Stimulated activated CD4-positive, alpha-beta T cell treated with anti-CD3 and anti-CD28 coated beads, Interleukin-15, amount 100 ng/mL, for 48 hours (primary cell): ENCODE results near the gene ARHGAP26.

Experiments
- DNase-seq, 2 donors: peaks; one replicate each; pipeline ENCODE4 v3.0.0-alpha.2; 2020; ENCODE audit warnings: low read depth in 2 of 2

ARHGAP26 gene

DNA sequence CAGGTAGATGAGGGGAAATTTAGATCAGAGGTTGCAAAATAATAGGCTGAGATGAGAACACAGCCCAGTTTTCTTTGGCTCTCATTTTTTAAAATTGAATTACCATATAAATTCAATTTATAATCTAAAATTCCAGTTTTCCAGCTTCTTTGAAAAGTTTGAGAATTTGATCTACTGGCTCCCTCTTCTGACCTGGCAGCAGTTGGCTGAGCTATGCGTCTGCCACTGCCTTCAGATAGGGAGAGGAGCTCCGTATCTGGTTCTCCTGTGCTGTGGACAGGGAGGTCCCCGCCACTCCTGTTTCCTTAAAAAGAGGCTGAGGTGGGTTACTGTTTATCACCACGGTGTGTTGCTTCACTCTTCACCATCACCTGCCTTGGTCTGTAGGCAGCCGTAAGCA is 103.7 kb downstream of the ARHGAP26 start:
- no peak for DNase-seq

DNA sequence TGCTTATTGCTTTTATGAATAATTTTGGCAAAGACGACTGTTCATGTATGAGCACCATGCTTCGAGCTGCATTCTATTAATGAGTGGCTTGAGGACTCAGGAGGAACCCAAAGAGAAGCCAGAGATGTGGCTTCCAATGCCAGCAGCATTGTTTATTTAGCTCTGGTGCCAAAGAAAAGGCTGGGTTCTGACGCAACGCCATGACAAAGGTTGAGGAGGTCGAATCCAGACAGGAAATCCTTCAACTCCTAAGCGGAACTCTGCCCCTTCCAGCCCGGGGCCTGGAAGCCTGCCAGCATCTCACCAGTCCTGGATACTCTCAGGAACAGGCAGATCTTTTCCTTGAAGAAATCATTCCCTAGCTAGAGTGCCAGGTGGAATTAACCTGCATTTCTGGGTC is 104.4 kb downstream of the ARHGAP26 start:
- DNase-seq: no peak

DNA sequence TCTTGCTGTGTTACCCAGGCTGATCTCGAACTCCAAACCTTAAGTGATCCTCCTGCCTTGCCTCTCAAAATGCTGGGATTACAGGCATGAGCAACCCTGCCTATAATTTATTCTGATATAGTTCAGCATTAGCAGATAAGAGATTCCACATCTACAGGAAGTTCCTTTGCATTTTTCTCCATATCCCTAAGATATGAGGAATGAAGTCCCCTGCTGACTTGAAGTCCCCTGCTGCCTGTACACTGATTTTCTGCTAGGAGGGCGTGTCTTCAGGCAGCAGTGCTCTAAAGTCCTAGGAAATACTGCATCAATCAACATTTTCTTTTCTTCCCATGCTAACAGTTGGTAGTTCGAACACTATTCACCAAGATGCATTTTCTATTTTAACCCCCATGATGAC is 105.8 kb downstream of the ARHGAP26 start:
- no peak for DNase-seq

DNA sequence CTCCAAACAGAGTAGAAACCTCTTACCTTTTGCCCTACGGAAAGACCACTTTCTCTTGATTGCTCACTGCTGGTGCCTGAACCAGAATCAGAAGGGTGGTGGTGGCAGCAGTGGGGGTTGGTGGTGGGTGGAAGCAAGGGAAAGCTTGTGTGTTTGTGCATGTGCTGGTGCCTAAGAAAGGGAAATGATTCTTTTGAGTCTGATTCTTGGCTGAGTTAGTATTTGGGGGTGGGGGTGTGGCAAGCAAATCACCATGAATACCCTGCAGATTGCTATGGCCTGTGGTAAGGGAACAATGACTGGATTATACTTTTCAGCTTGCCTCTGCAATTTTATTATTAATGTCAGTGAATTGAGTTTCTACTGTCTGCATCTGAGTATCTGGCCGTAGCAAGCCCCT is 106.6 kb downstream of the ARHGAP26 start:
- DNase-seq: no peak

DNA sequence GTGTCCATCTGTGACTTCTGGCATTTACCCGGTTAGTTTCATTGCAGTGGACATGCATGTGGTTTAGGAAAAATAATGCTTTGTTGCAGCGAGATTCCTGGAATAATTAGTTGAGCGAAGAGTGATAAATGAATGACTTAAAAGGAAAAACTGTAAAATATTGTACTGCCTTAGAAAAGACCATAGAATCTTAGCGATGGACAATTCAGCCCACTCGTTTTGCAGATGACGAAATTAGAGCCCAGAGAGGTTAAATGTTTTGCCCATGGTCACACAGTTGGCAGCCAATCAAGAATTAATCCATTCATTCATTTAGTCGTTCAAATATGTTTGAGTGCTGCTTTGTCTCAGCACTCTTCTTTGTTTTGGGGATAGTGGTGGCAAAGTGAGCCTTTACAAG is 107.9 kb downstream of the ARHGAP26 start:
- DNase-seq: no peak

DNA sequence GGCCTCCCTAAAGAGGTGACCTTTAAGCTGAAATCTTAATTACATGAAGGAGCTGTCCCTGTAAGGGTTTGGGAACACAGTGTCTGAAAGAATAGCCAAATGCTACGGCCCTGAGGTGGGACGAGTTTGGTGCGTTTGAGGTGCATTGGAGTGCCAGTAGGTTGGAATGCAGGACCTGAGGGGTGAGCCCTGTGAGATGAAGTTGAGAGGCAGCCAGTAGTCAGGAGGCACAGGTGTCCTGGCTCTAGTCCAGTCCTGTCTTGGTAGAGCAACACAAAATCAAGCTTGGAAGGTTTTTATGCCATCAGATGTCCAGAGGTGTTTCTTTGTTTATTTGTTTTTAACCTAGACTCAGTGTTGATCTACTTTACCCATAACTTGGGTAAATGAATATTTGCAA is 108.5 kb downstream of the ARHGAP26 start:
- no peak for DNase-seq

DNA sequence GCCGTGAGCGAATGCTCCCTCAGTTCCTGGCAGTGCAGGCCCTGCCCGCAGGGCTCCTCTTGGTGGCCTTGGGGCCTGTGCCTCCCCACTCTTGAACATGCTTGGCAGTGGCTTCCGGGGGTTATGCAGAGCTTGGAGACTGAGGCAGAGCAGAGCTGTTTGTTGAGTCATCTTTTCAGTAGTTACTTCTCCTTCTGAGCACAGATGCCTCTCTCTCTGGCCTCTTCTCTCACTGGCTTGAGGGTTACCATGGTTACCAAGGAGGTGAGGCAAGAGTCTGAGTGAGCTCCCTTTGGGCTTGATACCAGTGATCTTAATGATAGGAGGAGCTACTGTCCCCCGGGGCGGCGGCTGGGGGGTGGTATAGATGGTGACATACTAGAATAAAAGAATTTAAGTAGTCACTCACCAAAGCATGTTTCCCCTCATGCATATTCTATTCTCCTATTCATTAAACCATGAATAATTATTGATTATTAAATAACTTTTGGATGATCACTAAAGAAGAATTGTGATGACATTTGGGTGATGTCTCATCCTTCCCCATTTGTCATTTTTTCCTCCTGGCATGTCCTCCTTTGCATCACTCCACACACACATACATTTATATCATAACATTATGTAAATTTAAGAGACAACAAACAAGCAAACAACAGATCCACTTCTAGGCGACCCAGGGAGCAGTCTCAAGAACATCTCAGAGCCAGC is 111.1 kb downstream of the ARHGAP26 start:
- no peak for DNase-seq

DNA sequence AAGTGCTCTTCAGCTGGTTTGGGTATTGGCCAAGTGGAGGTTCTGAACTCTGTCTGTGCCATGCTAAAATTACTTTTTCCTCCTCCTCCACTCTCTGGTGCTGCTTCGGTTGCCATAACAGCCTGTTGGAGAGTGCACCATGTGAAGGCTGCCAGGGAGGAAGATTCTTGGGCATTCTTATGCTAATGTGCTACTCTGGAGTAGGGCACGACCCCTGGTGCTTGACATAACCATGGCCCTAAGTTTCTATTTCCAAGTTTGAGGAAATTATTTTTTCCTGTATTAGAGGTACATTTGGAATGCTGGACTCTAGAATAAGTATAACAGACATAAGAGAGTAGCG is 111.6 kb downstream of the ARHGAP26 start:
- DNase-seq: no peak

DNA sequence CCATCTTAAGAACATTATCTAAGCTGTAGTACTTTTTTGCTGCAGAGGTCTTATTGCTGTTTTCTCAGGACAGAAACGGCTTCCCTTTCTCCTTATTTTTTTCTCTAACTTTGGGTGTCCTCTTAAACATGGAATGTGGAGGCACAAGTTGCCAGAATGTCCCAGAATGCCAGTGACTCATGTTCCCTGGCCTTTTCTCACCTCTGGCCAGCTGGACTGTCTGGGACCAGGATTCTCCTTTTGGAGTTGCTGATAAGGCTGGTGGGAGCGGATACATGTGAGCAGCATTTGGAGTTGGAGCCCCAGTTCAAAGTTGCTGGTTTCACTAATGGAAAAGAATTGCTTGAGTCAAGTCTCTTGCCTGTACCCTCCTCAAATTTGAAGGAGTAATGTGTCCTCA is 112.8 kb downstream of the ARHGAP26 start:
- DNase-seq: no peak

DNA sequence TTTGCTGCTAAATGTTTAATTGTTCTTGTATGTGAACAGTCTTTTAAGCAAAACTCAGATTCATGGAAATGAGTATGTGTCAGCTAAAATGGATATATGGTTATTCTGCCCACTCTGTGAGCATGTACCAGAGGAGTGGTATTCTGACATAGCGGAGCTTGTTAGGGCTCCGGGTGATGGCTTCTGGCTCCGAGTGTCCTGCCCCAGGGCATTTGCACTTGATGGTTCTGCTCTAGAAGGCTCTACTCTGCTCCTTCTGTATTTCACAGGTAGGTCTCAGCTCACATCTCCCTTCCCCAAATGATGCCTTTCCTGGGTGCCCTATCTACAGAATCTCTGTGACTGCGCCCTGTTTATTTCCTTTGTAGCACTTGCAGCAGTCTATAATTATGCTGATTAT is 113.3 kb downstream of the ARHGAP26 start:
- no peak for DNase-seq

DNA sequence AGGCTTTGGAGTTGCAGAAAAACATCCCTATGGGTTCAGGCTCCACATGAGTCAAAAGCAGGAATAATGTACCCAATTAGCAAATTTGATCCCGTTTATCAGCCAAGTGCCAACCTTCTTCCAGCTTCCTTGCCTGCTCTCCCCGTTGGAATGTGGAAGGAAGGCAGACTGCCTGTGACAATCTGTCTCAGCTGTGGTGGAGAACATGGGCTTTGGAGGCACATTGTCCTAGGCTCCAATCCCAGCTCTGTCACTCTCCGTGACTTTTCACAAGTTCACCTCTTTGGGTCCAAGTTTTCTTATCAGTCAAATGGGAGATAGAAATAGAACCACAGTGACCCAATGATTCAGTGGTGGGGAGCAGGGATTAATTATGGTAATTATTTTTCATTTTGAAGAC is 113.9 kb downstream of the ARHGAP26 start:
- no peak for DNase-seq

DNA sequence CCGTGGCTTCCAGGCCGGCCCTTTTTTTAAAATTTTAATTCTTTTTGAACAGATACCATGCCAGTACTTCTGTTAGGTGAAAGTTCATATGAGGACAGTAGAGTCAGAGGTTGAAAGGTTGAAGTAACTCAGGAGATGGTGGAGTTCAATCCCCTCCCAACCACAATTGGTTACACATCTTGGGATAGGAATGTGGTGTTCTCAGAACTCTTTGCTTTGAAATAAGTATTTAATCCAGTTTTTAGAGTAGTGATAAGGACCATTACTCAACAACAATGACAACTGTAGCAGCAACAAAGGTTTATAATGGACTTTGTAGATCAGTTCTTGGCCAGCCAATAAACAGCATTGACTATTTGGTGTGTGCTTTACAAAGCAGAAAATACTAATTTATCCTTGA is 116.0 kb downstream of the ARHGAP26 start:
- DNase-seq: no peak

DNA sequence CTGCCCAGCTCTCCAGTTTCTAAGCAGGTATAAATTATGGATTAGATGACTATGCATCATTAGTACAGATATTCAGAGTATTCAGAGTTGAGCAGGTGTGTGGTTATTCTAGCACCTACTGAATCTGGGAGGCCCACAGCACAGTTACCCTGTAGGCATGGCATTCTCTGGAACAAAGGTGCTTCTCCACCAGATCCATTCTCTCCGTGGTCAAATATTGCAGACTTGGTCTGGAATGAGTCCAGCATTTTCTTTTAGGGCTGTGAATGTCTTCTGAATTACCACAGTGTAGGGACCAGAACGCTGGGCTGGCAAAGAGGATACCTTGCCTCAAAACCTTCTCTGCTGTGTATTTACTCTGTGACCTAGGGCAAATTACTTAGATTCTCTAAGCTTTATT is 116.8 kb downstream of the ARHGAP26 start:
- no peak for DNase-seq

DNA sequence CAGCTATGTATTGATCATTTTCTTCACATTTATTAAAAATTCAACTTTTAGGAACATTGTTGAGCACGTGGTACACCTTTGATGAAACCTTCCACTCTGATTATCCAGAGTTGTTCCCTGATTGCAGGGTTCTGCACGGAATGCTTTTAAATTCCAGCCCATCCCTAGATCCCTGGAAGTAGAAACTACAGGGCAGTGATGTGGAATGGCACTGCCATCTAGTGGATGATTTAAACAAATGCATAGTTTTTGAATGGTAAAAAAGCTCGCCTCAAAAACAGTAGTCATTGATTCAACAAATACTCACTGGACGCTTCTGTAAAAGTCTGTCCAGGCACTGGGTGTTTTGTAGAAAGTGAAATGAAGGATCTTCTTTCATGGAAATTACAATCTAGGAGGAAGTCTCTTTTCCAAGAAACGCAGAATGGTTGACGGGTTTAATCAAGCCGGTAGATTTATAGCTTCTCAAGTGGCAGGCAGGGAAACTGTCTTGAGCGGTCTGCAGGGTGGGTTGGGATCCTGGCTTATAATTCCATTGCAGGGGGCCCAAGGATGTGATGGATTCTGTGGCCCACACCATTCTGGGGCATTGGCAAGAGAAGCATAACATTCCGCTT is 118.4 kb downstream of the ARHGAP26 start:
- DNase-seq: no peak

DNA sequence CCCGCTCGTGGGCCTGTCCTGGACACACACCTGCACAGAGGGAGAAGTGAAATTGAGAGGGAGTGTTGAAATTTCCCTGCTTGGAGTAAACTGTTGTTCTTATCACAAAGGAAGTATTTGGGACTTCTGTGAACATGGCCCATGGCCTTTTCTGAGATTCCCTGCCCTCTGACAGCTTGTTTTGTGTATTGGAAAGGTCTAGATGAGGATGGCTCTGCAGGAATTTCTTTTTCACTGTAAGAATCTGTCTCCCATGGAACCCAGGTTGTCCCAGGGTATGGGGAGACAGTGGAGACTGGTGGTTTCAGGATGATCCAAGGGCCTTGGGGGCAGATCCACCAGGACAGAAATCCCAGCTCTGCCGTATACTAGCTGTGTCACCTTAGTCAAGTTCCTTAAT is 121.8 kb downstream of the ARHGAP26 start:
- DNase-seq: no peak

DNA sequence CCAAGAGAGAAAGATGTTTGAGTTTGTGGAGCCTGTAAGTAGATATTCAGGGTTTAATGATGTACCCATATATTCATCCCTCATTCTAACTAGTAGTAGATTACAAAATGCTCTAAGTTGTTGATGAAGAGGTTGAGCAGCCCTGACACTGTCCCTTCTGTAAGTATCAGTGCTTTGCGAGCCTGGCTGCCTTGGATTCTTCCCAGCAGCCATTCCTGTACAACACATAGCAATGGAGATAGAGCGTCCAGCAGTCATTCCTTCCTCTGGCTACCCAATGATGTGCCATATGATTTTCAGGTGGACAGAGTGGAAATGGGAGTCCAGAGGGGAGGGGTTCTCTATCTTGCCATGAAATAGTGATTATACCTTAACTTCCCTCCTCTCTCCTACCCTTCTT is 124.1 kb downstream of the ARHGAP26 start:
- no peak for DNase-seq

DNA sequence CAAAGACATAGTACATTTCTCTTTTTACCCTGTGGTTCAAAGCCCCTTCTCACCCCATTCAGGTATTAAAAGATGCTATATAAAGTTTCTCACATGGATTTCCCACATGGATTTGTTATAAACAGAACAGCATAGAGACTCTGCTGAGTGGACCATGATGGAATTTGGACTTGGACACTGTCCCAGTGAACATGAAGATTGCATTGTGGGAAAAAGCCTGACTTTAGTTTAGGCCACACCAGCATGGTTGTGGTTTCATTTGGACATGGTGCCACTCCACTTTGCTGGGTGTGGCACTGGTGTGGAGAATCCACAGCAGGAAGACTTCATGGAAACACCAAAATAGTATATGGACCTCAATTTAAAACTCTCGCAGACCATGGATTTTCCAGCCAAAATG is 124.6 kb downstream of the ARHGAP26 start:
- DNase-seq: no peak

DNA sequence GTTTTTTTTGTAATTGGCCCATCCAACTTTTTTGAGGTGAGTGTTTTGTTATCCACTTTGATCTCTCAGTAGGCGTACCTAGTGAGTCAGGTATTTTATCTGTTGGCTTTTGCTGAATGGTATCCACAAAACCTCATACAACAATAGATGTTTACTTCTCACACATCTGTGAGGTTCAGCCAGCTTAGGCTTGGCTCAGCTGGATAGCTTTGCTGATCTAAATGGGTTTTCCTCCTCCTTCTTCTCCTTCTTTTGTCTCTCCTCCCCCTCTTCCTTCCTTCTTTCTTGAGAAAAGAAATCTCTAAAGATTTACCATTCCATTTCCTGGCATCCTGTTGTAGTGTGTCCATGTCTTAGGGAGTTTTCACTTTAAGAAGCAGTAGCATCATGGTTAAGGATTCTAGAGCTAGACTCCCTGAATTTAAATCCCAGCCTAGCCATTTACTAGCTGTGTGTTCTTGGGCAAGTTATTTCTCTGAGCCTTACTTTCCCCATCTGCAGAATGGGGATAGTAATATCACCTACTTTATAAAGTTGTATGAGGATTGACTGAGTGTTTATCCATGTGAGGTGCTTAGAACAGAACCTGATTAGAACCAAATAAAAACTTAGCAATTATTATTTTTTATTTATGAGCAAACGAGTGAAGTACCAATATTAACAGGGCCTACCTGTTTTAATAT is 126.3 kb downstream of the ARHGAP26 start:
- no peak for DNase-seq

DNA sequence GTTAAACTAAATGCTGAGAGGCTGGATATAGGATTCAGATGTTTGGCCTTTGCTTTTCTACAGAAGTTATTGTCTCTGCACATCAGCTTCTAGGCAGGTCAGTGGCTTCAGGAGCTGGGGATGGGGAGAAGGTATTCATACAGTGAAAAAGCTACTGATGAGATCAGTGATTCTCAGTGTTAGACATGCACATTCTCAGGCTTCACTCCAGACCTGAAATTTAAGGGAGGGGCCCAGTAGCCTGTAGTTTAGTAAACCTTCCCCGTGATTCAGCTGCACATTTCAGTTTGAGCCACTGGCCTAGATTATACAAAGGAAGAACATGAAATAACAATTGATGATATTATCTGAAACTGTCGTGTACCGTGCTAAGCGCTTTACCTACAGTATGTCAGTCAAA is 127.2 kb downstream of the ARHGAP26 start:
- no peak for DNase-seq

DNA sequence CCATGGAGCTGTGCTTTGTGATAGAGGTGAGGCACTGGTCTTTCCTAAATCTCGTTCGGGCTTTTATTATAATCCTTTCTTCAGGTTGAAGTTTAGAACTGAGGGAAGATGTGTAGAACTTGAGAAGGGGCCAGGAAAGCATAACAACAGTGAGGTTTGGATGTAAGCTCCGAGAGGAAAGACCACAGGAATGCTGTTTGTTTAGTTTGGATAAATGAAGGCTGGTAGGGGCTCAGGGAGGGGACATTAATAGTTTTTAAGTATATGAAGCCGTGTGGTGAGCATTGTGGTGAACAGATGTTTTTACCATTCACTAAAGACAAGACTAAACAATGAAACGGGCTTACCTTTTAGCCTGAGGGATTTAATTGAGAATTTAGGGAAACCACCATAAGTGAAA is 130.8 kb downstream of the ARHGAP26 start:
- no peak for DNase-seq

DNA sequence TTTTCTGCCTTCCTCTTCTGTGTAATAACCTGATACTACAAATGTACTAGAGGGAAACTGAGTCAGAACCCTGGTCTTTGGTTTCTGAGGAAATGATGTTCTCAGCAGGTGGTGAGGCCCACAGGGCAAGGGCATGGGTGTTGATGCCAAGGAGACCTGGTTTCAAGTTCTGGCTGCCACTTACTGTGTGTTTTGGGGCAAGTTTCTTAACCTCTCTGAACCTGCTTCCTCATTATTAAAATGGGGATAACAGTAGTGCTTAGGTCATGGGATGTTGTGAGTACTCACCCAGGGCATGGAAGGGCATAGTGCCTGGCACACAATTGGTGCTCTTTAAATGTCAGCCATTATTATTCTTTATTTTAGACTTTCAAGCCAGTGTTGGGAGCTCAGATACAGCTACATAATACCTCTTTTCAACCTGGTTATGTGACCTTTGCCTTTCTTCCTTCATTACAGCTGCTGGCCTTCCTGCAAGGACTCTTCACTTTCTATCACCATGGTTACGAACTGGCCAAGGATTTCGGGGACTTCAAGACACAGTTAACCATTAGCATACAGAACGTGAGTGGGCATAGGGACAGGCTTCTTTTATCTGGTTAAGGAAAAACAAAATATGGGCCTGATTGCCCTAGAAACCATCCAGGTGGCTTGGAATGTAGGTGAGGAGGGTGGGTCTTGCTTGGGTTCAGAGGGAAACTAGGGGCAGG is 131.5 kb downstream of the ARHGAP26 start:
- DNase-seq: no peak

DNA sequence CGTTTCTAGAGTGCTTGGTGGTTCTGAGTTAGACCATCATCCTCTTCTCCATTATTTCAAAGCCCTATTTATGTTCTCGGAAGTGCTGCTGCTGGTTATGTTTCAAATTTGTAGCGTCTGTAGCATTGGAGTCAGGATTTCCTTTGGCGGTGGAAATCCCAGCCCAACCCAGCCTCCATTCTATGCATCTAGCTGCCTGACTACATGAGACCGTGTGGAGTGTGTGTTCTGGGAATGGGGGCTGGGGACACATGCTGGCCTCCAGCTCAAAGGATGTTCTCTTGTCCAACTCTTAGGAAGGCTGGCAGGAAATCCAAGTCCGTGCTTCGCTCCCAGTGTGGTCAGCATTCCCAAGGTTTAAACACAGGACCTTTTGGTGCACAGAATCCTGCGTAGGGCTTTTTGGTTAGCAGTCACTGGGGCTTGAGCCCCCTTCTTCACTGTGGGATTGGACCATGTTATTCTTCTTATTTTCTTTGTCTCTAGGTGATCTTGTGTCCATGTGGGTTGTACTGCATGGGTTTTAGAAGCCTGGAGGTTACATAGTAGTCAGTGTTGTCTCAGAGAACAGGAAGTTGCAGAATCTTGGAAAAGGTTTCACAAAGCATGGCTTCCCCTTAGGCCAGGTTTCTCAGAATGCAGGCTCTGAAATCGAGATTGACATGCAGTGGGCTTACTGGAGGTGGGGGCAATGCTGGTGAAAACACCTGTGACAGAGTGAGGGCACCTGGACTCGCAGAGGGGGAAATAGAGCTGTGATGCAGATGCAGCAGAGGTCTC is 132.2 kb downstream of the ARHGAP26 start:
- DNase-seq: no peak
